Neural crest cell (in vitro differentiated cells): ENCODE results near the gene MRPS2. TPM values are rescaled to one million over a fixed set of nuclear protein-coding genes. Genes with fewer than 3 reads are reported as not detected.
A peak's percentile ranks its signal among the peaks of the same experiment; 100 is the strongest.

Experiments
- DNase-seq: peaks from one replicate; pipeline ENCODE4 v3.0.0; 2021; ENCODE audit warnings: low read depth, mixed read lengths, low spot score
- H3K27ac Mint-ChIP-seq: one replicate; pipeline ENCODE4 v1.8.0; 2021; ENCODE audit warnings: mild to moderate bottlenecking, mixed read lengths; ENCODE audit not compliant: unreplicated experiment
- H3K27me3 Mint-ChIP-seq: 2 replicates; pipeline ENCODE4 v1.8.0; 2021; ENCODE audit warnings: low read depth, mild to moderate bottlenecking, mixed read lengths
- H3K36me3 Mint-ChIP-seq: 2 replicates; pipeline ENCODE4 v1.8.0; 2021; ENCODE audit warnings: low read depth, mild to moderate bottlenecking, mixed read lengths
- H3K4me1 Mint-ChIP-seq: 2 replicates; pipeline ENCODE4 v1.8.0; 2021; ENCODE audit warnings: mixed read lengths
- H3K4me3 Mint-ChIP-seq: one replicate; pipeline ENCODE4 v1.8.0; 2021; ENCODE audit warnings: mild to moderate bottlenecking, mixed read lengths
- H3K9me3 Mint-ChIP-seq: 2 replicates; pipeline ENCODE4 v1.8.0; 2021; ENCODE audit warnings: mixed read lengths
- total RNA-seq: library from RNA; stranded (reverse); gene quantifications from 2 replicates; pipeline ENCODE4 v1.2.1, GENCODE V29; 2021
- TF ChIP-seq, protein P1 (sequence below): fragments of 200-600 bp; sonication (generic); conservative IDR thresholded peaks from 2 replicates; pipeline ENCODE4 v1.5.0; 2021; ENCODE audit warnings: antibody characterized with exemption, mild to moderate bottlenecking

MRPS2 gene
- total RNA-seq, 1 donor from 2014 or later = 60.6 TPM

- Mint-ChIP-seq H3K36me3 (no peaks in the 10 kb centered on the region), H3K9me3 (no peaks in the 10 kb centered on the region), H3K4me3 (no peak overlapping the region), H3K4me1 (no peaks in the 10 kb centered on the region), H3K27me3 (no peaks in the 10 kb centered on the region), H3K27ac (no peak overlapping the region)
- TF ChIP-seq, protein P1, sequence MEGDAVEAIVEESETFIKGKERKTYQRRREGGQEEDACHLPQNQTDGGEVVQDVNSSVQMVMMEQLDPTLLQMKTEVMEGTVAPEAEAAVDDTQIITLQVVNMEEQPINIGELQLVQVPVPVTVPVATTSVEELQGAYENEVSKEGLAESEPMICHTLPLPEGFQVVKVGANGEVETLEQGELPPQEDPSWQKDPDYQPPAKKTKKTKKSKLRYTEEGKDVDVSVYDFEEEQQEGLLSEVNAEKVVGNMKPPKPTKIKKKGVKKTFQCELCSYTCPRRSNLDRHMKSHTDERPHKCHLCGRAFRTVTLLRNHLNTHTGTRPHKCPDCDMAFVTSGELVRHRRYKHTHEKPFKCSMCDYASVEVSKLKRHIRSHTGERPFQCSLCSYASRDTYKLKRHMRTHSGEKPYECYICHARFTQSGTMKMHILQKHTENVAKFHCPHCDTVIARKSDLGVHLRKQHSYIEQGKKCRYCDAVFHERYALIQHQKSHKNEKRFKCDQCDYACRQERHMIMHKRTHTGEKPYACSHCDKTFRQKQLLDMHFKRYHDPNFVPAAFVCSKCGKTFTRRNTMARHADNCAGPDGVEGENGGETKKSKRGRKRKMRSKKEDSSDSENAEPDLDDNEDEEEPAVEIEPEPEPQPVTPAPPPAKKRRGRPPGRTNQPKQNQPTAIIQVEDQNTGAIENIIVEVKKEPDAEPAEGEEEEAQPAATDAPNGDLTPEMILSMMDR = no peak
- DNase-seq = no peak
Measured at GRCh38 chr9:135491764-135492163, 8.7 kb upstream of the MRPS2 start.

- TF ChIP-seq, protein P1 = no peak
- Mint-ChIP-seq H3K36me3 (no peaks in the 10 kb centered on the region), H3K9me3 (no peaks in the 10 kb centered on the region), H3K4me1 (no peaks in the 10 kb centered on the region), H3K27ac (no peak overlapping the region), H3K27me3 (no peaks in the 10 kb centered on the region), H3K4me3 (no peak overlapping the region)
- DNase-seq = no peak
Measured at GRCh38 chr9:135492886-135493669, 7.4 kb upstream of the MRPS2 start.

GRCh38 chr9:135494791-135495559 lies 5.5 kb upstream of the MRPS2 start:
- no peak for DNase-seq
- Mint-ChIP-seq H3K9me3 (no peaks in the 10 kb centered on the region), H3K4me1 (peaks cover 8% of the 10 kb centered on the region), H3K4me3 (peak overlapping the region; percentile 28), H3K27ac (no peak overlapping the region), H3K36me3 (no peaks in the 10 kb centered on the region), H3K27me3 (no peaks in the 10 kb centered on the region)
- TF ChIP-seq, protein P1 = no peak

DNA sequence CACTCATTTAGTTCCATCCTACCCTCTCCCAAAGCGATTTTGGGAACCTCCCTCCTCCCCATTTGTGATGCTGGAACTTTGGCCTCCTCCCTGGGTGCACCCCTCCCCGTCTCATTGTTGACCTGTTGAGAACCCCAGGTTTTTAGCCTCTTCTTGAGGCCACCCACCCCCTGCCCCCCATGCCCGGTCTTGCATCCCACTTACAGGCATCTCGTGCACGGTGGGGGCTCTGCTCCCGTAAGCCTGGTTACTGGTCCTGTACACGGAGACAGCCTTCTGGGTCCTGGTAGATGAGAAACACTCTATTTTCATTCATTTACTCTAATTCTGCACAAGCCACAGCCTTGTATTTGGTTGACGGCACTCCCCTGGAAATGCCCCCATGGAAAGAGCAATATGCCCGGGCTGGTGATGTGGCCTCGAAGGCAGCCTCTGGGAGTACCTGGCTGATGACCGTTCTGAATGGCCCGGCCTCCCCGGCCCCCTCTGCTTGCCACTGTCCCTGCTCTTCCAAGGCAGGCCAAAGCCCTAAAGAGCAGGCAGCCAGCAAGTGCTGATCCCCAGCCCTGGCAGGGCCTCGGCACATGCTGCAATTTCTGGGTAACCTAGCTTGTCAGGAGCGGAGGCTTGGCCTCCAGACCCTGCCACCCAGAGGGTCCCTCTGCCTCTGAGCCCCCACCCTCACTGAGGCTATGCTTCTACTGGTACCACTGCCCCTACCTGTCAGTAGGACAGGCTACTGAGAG lies 1.9 kb upstream of the MRPS2 start:
- TF ChIP-seq, protein P1 = no peak
- Mint-ChIP-seq H3K9me3 (no peaks in the 10 kb centered on the region), H3K4me1 (peaks cover 12% of the 10 kb centered on the region), H3K27ac (no peak overlapping the region), H3K27me3 (no peaks in the 10 kb centered on the region), H3K4me3 (peak overlapping the region; percentile 89), H3K36me3 (no peaks in the 10 kb centered on the region)
- DNase-seq = no peak

- Mint-ChIP-seq H3K4me3 (peak overlapping the region; percentile 89), H3K9me3 (no peaks in the 10 kb centered on the region), H3K27ac (peak overlapping the region; percentile 19), H3K36me3 (peaks cover 1% of the 10 kb centered on the region), H3K27me3 (no peaks in the 10 kb centered on the region), H3K4me1 (peaks cover 14% of the 10 kb centered on the region)
- peak; percentile 89 for DNase-seq
- TF ChIP-seq, protein P1 = no peak
Measured at GRCh38 chr9:135499326-135500070, 984 bp upstream of the MRPS2 start.
